HG02885 (cell line): ENCODE results near the gene IQCE.
"Not testable (repeated sequence)": the region's sequence is repeated elsewhere in the genome, so short reads cannot be mapped to it uniquely, and the experiment has no call there.

ENCODE experiments used
- ATAC-seq: cut with Tn5 transposase; IDR thresholded peaks from one replicate; pipeline ENCODE4 v1.9.1; 2021; ENCODE audit warnings: mild to moderate bottlenecking; ENCODE audit not compliant: unreplicated experiment, poor library complexity

Gene IQCE

GRCh38 chr7:2573761-2574160 is 15.0 kb downstream of the IQCE start:
- no peak for ATAC-seq

- ATAC-seq: no peak
These were observed 16.4 kb downstream of the IQCE start for GRCh38 chr7:2575046-2575732.

GRCh38 chr7:2575733-2576340 is 17.1 kb downstream of the IQCE start:
- no peak for ATAC-seq

GRCh38 chr7:2576742-2577491 is 18.1 kb downstream of the IQCE start:
- no peak for ATAC-seq

GRCh38 chr7:2577914-2578680 is 19.3 kb downstream of the IQCE start:
- no peak for ATAC-seq

GRCh38 chr7:2580636-2581035 is 21.9 kb downstream of the IQCE start:
- no peak for ATAC-seq

- no peak for ATAC-seq
These were observed 23.4 kb downstream of the IQCE start for GRCh38 chr7:2582006-2582735.

GRCh38 chr7:2583798-2584580 is 25.2 kb downstream of the IQCE start:
- ATAC-seq: no peak

GRCh38 chr7:2585446-2585845 is 26.7 kb downstream of the IQCE start:
- ATAC-seq: no peak

GRCh38 chr7:2586326-2587020 is 27.7 kb downstream of the IQCE start:
- no peak for ATAC-seq

- no peak for ATAC-seq
These were observed 28.4 kb downstream of the IQCE start for GRCh38 chr7:2587134-2587533.

GRCh38 chr7:2587778-2588177 is 29.0 kb downstream of the IQCE start:
- ATAC-seq: no peak

- no peak for ATAC-seq
These were observed 30.6 kb downstream of the IQCE start for GRCh38 chr7:2589341-2589740.

- not testable (repeated sequence) for ATAC-seq
These were observed 31.2 kb downstream of the IQCE start for GRCh38 chr7:2589941-2590340.

GRCh38 chr7:2592375-2592865 is 33.6 kb downstream of the IQCE start:
- no peak for ATAC-seq

GRCh38 chr7:2593036-2593727 is 34.4 kb downstream of the IQCE start:
- ATAC-seq: no peak

GRCh38 chr7:2594599-2594998 is 35.8 kb downstream of the IQCE start:
- no peak for ATAC-seq

GRCh38 chr7:2595258-2595860 is 36.6 kb downstream of the IQCE start:
- no peak for ATAC-seq
